NK-92 (cell line): ENCODE data around the gene MYH13.

Experiments
- DNase-seq: peaks from one replicate; lab custom pipeline; 2025; ENCODE audit not compliant: unreplicated experiment; lab: John Stamatoyannopoulos, UW

MYH13 gene

GRCh38 chr17:10349403-10349802, 23.4 kb downstream of the MYH13 start:
- no peak for DNase-seq

GRCh38 chr17:10344816-10345215, 28.0 kb downstream of the MYH13 start:
- no peak for DNase-seq

- no peak for DNase-seq
Measured at GRCh38 chr17:10339051-10339450, 33.8 kb downstream of the MYH13 start.

- DNase-seq, result no peak
Measured at GRCh38 chr17:10337976-10338375, 34.8 kb downstream of the MYH13 start.

- DNase-seq, result no peak
Measured at GRCh38 chr17:10337136-10337535, 35.7 kb downstream of the MYH13 start.

GRCh38 chr17:10336393-10336792, 36.4 kb downstream of the MYH13 start:
- no peak for DNase-seq

- DNase-seq, result no peak
Measured at GRCh38 chr17:10332515-10332914, 40.3 kb downstream of the MYH13 start.

- no peak for DNase-seq
Measured at GRCh38 chr17:10328971-10329923, 43.6 kb downstream of the MYH13 start.

GRCh38 chr17:10328206-10328605, 44.6 kb downstream of the MYH13 start:
- DNase-seq, result no peak

GRCh38 chr17:10327640-10328039, 45.2 kb downstream of the MYH13 start:
- no peak for DNase-seq

- DNase-seq, result no peak
Measured at GRCh38 chr17:10325031-10325695, 47.6 kb downstream of the MYH13 start.

- DNase-seq, result no peak
Measured at GRCh38 chr17:10323812-10324610, 48.8 kb downstream of the MYH13 start.

GRCh38 chr17:10318535-10318934, 54.3 kb downstream of the MYH13 start:
- DNase-seq, result no peak

GRCh38 chr17:10317543-10317834, 55.3 kb downstream of the MYH13 start:
- DNase-seq, result no peak

- DNase-seq, result no peak
Measured at GRCh38 chr17:10316801-10317542, 55.8 kb downstream of the MYH13 start.

GRCh38 chr17:10314329-10314728, 58.5 kb downstream of the MYH13 start:
- DNase-seq, result no peak

GRCh38 chr17:10313037-10313672, 59.7 kb downstream of the MYH13 start:
- DNase-seq, result no peak

GRCh38 chr17:10311131-10311530, 61.7 kb downstream of the MYH13 start:
- no peak for DNase-seq

- DNase-seq, result no peak
Measured at GRCh38 chr17:10309003-10309974, 63.5 kb downstream of the MYH13 start.
